GM04503 (cell line): ENCODE measurements around the gene FBXL2.

Experiments used
- DNase-seq: peaks from one replicate; pipeline ENCODE4 v3.0.0-alpha.2; 2012; ENCODE audit warnings: low read depth

FBXL2 gene

DNA sequence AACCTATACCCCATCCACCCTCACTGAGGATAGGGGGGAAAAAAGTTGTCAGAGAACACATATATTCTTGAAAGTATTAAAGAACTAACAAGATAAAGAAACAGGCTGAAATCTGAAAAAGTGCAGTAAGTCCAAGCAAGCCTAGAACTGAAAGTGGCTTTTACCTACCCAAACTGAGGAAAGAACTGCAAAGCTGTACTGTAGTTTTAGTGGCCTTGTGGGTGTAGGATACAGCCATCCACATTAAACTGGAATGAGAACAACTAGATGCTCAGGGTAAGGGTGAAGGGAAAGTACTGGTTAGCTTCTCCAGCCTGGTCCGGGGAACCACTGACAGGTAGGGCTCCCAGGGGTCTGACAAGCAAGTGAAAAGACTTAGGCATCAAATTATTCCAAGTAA is 152.8 kb downstream of the FBXL2 start:
- no peak for DNase-seq

GRCh38 chr3:33430571-33430970 is 153.3 kb downstream of the FBXL2 start:
- DNase-seq: no peak

GRCh38 chr3:33433843-33434242 is 156.6 kb downstream of the FBXL2 start:
- DNase-seq: no peak
